ENCODE results near the gene PRKD1.

Gene PRKD1

GRCh38 chr14:29906256-29906870, 21.3 kb downstream of the PRKD1 start:
- Histone ChIP-seq H3K36me3 (ENCODE audit: control insufficient read depth in 2 of 2, insufficient read depth in 2 of 2, low read length in 2 of 2) (no peaks in the 10 kb centered on the region), H3K4me3 (ENCODE audit: low read length in 2 of 2) (no peak overlapping the region), H3K9ac (ENCODE audit: low read depth in 1 of 2, low read length in 2 of 2) (no peak overlapping the region), H3K9me3 (ENCODE audit: control insufficient read depth in 2 of 2, low read length in 2 of 2) (no peaks in the 10 kb centered on the region), H3K4me1 (ENCODE audit: control insufficient read depth in 2 of 2, insufficient read depth in 2 of 2, low read length in 2 of 2) (no peaks in the 10 kb centered on the region), H3K27me3 (ENCODE audit: control insufficient read depth in 2 of 2, insufficient read depth in 2 of 2, low read length in 2 of 2) (no peaks in the 10 kb centered on the region), H3K27ac (ENCODE audit: low read depth in 2 of 2, low read length in 2 of 2) (no peak overlapping the region)

GRCh38 chr14:29905543-29905942, 22.1 kb downstream of the PRKD1 start:
- H3K4me1 ChIP-seq (ENCODE audit: control insufficient read depth in 2 of 2, insufficient read depth in 2 of 2, low read length in 2 of 2): no peaks in the 10 kb centered on the region
- H3K27ac ChIP-seq (ENCODE audit: low read depth in 2 of 2, low read length in 2 of 2): no peak overlapping the region
- H3K9ac ChIP-seq (ENCODE audit: low read depth in 1 of 2, low read length in 2 of 2): no peak overlapping the region

GRCh38 chr14:29900609-29901350, 26.9 kb downstream of the PRKD1 start:
- H3K27me3 ChIP-seq (ENCODE audit: control insufficient read depth in 2 of 2, insufficient read depth in 2 of 2, low read length in 2 of 2): no peaks in the 10 kb centered on the region
- no peak overlapping the region for H3K4me3 ChIP-seq (ENCODE audit: low read length in 2 of 2)
- no peaks in the 10 kb centered on the region for H3K9me3 ChIP-seq (ENCODE audit: control insufficient read depth in 2 of 2, low read length in 2 of 2)

More at GRCh38 chr14:29905543-29905942, 22.1 kb downstream of the PRKD1 start:
- Histone ChIP-seq H3K36me3 (ENCODE audit: control insufficient read depth in 2 of 2, insufficient read depth in 2 of 2, low read length in 2 of 2) (no peaks in the 10 kb centered on the region), H3K27me3 (ENCODE audit: control insufficient read depth in 2 of 2, insufficient read depth in 2 of 2, low read length in 2 of 2) (no peaks in the 10 kb centered on the region), H3K9me3 (ENCODE audit: control insufficient read depth in 2 of 2, low read length in 2 of 2) (no peaks in the 10 kb centered on the region), H3K4me3 (ENCODE audit: low read length in 2 of 2) (no peak overlapping the region)

DNA sequence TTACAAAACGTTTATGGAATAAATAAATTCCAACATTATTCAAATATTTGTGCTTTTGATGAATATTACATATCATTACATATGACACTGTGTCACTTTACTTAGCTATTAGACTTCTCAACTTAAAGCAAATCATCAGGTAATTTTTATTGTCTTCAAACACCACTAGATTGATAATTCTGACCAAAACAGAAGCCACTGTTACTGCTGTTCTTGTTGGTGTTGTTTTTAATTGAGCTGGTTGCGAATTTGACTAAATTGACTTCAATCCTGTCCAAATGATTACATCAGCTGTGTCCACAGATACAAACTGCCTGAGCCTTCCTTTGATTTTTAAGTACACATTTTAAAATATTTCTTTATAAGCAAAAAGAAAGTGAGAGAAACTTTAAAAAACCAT, 29.2 kb downstream of the PRKD1 start:
- no peak overlapping the region for H3K27ac ChIP-seq (ENCODE audit: low read depth in 2 of 2, low read length in 2 of 2)
- no peaks in the 10 kb centered on the region for H3K27me3 ChIP-seq (ENCODE audit: control insufficient read depth in 2 of 2, insufficient read depth in 2 of 2, low read length in 2 of 2)
- no peaks in the 10 kb centered on the region for H3K4me1 ChIP-seq (ENCODE audit: control insufficient read depth in 2 of 2, insufficient read depth in 2 of 2, low read length in 2 of 2)
- H3K36me3 ChIP-seq (ENCODE audit: control insufficient read depth in 2 of 2, insufficient read depth in 2 of 2, low read length in 2 of 2): no peaks in the 10 kb centered on the region
- H3K4me3 ChIP-seq (ENCODE audit: low read length in 2 of 2): no peak overlapping the region
- H3K9me3 ChIP-seq (ENCODE audit: control insufficient read depth in 2 of 2, low read length in 2 of 2): no peaks in the 10 kb centered on the region
- no peak overlapping the region for H3K9ac ChIP-seq (ENCODE audit: low read depth in 1 of 2, low read length in 2 of 2)

More at GRCh38 chr14:29900609-29901350, 26.9 kb downstream of the PRKD1 start:
- no peak overlapping the region for H3K9ac ChIP-seq (ENCODE audit: low read depth in 1 of 2, low read length in 2 of 2)
- H3K27ac ChIP-seq (ENCODE audit: low read depth in 2 of 2, low read length in 2 of 2): no peak overlapping the region
- H3K4me1 ChIP-seq (ENCODE audit: control insufficient read depth in 2 of 2, insufficient read depth in 2 of 2, low read length in 2 of 2): no peaks in the 10 kb centered on the region
- H3K36me3 ChIP-seq (ENCODE audit: control insufficient read depth in 2 of 2, insufficient read depth in 2 of 2, low read length in 2 of 2): no peaks in the 10 kb centered on the region

DNA sequence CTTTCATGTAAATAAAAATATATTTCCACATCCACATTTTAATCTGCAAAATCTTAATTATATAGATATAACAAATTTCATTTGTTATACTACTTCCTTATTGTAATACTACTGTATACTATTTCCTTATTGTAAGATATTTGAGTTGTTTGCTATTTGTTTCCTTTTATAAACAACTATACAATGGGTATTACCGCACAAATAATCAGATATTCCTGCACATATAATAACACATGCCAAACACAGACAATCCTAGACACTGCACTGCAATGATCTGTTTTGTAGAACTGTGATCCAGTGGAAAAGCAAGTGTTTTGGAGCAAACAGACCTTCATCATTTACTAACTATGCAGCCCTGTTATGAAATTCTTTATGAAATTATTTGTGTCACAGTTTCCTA, 30.5 kb downstream of the PRKD1 start:
- Histone ChIP-seq H3K4me3 (ENCODE audit: low read length in 2 of 2) (no peak overlapping the region), H3K27me3 (ENCODE audit: control insufficient read depth in 2 of 2, insufficient read depth in 2 of 2, low read length in 2 of 2) (no peaks in the 10 kb centered on the region), H3K36me3 (ENCODE audit: control insufficient read depth in 2 of 2, insufficient read depth in 2 of 2, low read length in 2 of 2) (no peaks in the 10 kb centered on the region), H3K4me1 (ENCODE audit: control insufficient read depth in 2 of 2, insufficient read depth in 2 of 2, low read length in 2 of 2) (no peaks in the 10 kb centered on the region), H3K27ac (ENCODE audit: low read depth in 2 of 2, low read length in 2 of 2) (no peak overlapping the region), H3K9ac (ENCODE audit: low read depth in 1 of 2, low read length in 2 of 2) (no peak overlapping the region), H3K9me3 (ENCODE audit: control insufficient read depth in 2 of 2, low read length in 2 of 2) (no peaks in the 10 kb centered on the region)

DNA sequence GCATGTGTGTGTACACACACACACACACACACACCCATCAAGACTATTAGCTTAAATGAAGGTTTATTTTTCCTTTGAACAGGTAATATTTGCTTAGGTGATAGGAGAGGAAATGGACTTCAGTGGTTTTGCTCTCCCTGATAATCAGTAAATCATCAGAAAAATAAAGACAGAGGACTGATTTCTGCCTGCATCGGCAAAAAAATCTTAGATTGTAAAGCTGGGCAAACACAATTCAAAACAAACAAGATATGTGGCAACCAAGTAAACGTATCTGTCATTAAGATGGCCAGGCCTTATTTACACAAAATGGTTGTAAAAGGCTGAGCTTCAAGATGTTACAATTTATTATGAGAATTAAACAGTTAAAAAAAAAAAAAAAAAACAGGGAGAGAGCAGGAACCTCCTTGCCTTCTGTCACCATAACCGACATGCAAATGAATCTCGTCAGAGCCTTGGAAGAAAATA, 31.3 kb downstream of the PRKD1 start:
- Histone ChIP-seq H3K27me3 (ENCODE audit: control insufficient read depth in 2 of 2, insufficient read depth in 2 of 2, low read length in 2 of 2) (no peaks in the 10 kb centered on the region), H3K4me3 (ENCODE audit: low read length in 2 of 2) (no peak overlapping the region), H3K27ac (ENCODE audit: low read depth in 2 of 2, low read length in 2 of 2) (no peak overlapping the region), H3K4me1 (ENCODE audit: control insufficient read depth in 2 of 2, insufficient read depth in 2 of 2, low read length in 2 of 2) (no peaks in the 10 kb centered on the region), H3K36me3 (ENCODE audit: control insufficient read depth in 2 of 2, insufficient read depth in 2 of 2, low read length in 2 of 2) (no peaks in the 10 kb centered on the region), H3K9ac (ENCODE audit: low read depth in 1 of 2, low read length in 2 of 2) (no peak overlapping the region), H3K9me3 (ENCODE audit: control insufficient read depth in 2 of 2, low read length in 2 of 2) (no peaks in the 10 kb centered on the region)

- H3K4me3 ChIP-seq (ENCODE audit: low read length in 2 of 2): no peak overlapping the region
- H3K36me3 ChIP-seq (ENCODE audit: control insufficient read depth in 2 of 2, insufficient read depth in 2 of 2, low read length in 2 of 2): no peaks in the 10 kb centered on the region
- no peaks in the 10 kb centered on the region for H3K27me3 ChIP-seq (ENCODE audit: control insufficient read depth in 2 of 2, insufficient read depth in 2 of 2, low read length in 2 of 2)
- no peak overlapping the region for H3K27ac ChIP-seq (ENCODE audit: low read depth in 2 of 2, low read length in 2 of 2)
- H3K9ac ChIP-seq (ENCODE audit: low read depth in 1 of 2, low read length in 2 of 2): no peak overlapping the region
- no peaks in the 10 kb centered on the region for H3K4me1 ChIP-seq (ENCODE audit: control insufficient read depth in 2 of 2, insufficient read depth in 2 of 2, low read length in 2 of 2)
- no peaks in the 10 kb centered on the region for H3K9me3 ChIP-seq (ENCODE audit: control insufficient read depth in 2 of 2, low read length in 2 of 2)
These were observed 32.0 kb downstream of the PRKD1 start for GRCh38 chr14:29895591-29896083.

GRCh38 chr14:29893989-29894388, 33.7 kb downstream of the PRKD1 start:
- no peaks in the 10 kb centered on the region for H3K36me3 ChIP-seq (ENCODE audit: control insufficient read depth in 2 of 2, insufficient read depth in 2 of 2, low read length in 2 of 2)
- no peak overlapping the region for H3K4me3 ChIP-seq (ENCODE audit: low read length in 2 of 2)
- H3K9ac ChIP-seq (ENCODE audit: low read depth in 1 of 2, low read length in 2 of 2): no peak overlapping the region
- no peaks in the 10 kb centered on the region for H3K4me1 ChIP-seq (ENCODE audit: control insufficient read depth in 2 of 2, insufficient read depth in 2 of 2, low read length in 2 of 2)
- no peaks in the 10 kb centered on the region for H3K9me3 ChIP-seq (ENCODE audit: control insufficient read depth in 2 of 2, low read length in 2 of 2)
- H3K27me3 ChIP-seq (ENCODE audit: control insufficient read depth in 2 of 2, insufficient read depth in 2 of 2, low read length in 2 of 2): no peaks in the 10 kb centered on the region
- no peak overlapping the region for H3K27ac ChIP-seq (ENCODE audit: low read depth in 2 of 2, low read length in 2 of 2)

DNA sequence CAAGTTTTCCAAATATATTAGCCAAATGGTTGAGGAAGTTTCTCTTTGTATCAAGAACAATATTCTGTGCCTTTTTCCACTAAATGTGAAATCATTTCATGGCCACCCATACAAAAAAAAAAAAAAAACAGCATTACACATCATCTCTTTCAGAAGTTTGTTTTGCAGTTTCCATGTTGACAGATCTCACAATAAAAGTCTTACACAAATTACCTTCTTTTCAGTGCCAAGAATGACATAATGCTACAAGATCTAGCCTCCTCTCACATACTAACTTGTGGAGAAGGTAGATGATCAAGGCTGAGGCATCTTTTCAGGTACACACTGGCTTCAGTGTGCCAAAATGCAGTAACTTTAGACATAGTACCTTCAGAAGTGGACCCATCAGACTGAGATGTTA, 35.3 kb downstream of the PRKD1 start:
- Histone ChIP-seq H3K4me3 (ENCODE audit: low read length in 2 of 2) (no peak overlapping the region), H3K9ac (ENCODE audit: low read depth in 1 of 2, low read length in 2 of 2) (no peak overlapping the region), H3K9me3 (ENCODE audit: control insufficient read depth in 2 of 2, low read length in 2 of 2) (no peaks in the 10 kb centered on the region), H3K36me3 (ENCODE audit: control insufficient read depth in 2 of 2, insufficient read depth in 2 of 2, low read length in 2 of 2) (no peaks in the 10 kb centered on the region), H3K4me1 (ENCODE audit: control insufficient read depth in 2 of 2, insufficient read depth in 2 of 2, low read length in 2 of 2) (no peaks in the 10 kb centered on the region), H3K27me3 (ENCODE audit: control insufficient read depth in 2 of 2, insufficient read depth in 2 of 2, low read length in 2 of 2) (no peaks in the 10 kb centered on the region), H3K27ac (ENCODE audit: low read depth in 2 of 2, low read length in 2 of 2) (no peak overlapping the region)

GRCh38 chr14:29885988-29886387, 41.7 kb downstream of the PRKD1 start:
- no peaks in the 10 kb centered on the region for H3K4me1 ChIP-seq (ENCODE audit: control insufficient read depth in 2 of 2, insufficient read depth in 2 of 2, low read length in 2 of 2)
- no peak overlapping the region for H3K27ac ChIP-seq (ENCODE audit: low read depth in 2 of 2, low read length in 2 of 2)
- no peaks in the 10 kb centered on the region for H3K9me3 ChIP-seq (ENCODE audit: control insufficient read depth in 2 of 2, low read length in 2 of 2)

More at GRCh38 chr14:29885988-29886387, 41.7 kb downstream of the PRKD1 start:
- Histone ChIP-seq H3K9ac (ENCODE audit: low read depth in 1 of 2, low read length in 2 of 2) (no peak overlapping the region), H3K36me3 (ENCODE audit: control insufficient read depth in 2 of 2, insufficient read depth in 2 of 2, low read length in 2 of 2) (no peaks in the 10 kb centered on the region), H3K4me3 (ENCODE audit: low read length in 2 of 2) (no peak overlapping the region), H3K27me3 (ENCODE audit: control insufficient read depth in 2 of 2, insufficient read depth in 2 of 2, low read length in 2 of 2) (no peaks in the 10 kb centered on the region)

Data from mucosa of rectum (tissue), 2 donors.